Fibroblast of pulmonary artery (primary cell): ENCODE measurements around the gene RECK.
"Not testable (repeated sequence)": the region's sequence is repeated elsewhere in the genome, so short reads cannot be mapped to it uniquely, and the experiment has no call there.

Experiments used
- DNase-seq: peaks from one replicate; pipeline ENCODE4 v3.0.0-alpha.2; 2010; ENCODE audit warnings: low read depth
- H3K4me3 ChIP-seq: replicated peaks from 2 replicates; pipeline ENCODE4 v1.5.1; 2011; ENCODE audit warnings: low read depth, mild to moderate bottlenecking, control low read depth, low read length, moderate library complexity
- CTCF ChIP-seq: IDR thresholded peaks from 2 replicates; pipeline ENCODE4 v1.5.1; 2011; ENCODE audit warnings: mild to moderate bottlenecking, control low read depth, low read length, inconsistent platforms; ENCODE audit errors: missing control alignments

RECK gene

GRCh38 chr9:36129139-36129538 lies 92.4 kb downstream of the RECK start:
- H3K4me3 ChIP-seq: no peak overlapping the region
- TF ChIP-seq CTCF: no peak
- no peak for DNase-seq

GRCh38 chr9:36131666-36132065 lies 95.0 kb downstream of the RECK start:
- not testable (repeated sequence) for DNase-seq, H3K4me3 ChIP-seq

GRCh38 chr9:36132086-36132485 lies 95.4 kb downstream of the RECK start:
- peak; percentile 64 for DNase-seq
- TF ChIP-seq CTCF: no peak
- H3K4me3 ChIP-seq: no peak overlapping the region

GRCh38 chr9:36134761-36135505 lies 98.2 kb downstream of the RECK start:
- no peak for TF ChIP-seq CTCF
- no peak overlapping the region for H3K4me3 ChIP-seq
- DNase-seq: no peak

GRCh38 chr9:36135741-36136271 lies 99.1 kb downstream of the RECK start:
- no peak for TF ChIP-seq CTCF
- H3K4me3 ChIP-seq: peak overlapping the region; percentile 63
- DNase-seq: no peak

GRCh38 chr9:36136272-36136893 lies 99.7 kb downstream of the RECK start, which contains the start of gene GLIPR2:
TSS of gene GLIPR2 (plus strand) at chr9:36136733. CDS start at chr9:36136779, 46 bp downstream.
- no peak for TF ChIP-seq CTCF
- H3K4me3 ChIP-seq: peak within 1 kb of the TSS; percentile 63
- peak; percentile 70 for DNase-seq

- no peak for TF ChIP-seq CTCF
- no peak for DNase-seq
- H3K4me3 ChIP-seq: peak overlapping the region; percentile 63
Measured at GRCh38 chr9:36136894-36137391, 100.2 kb downstream of the RECK start.
